Esophagus squamous epithelium (tissue), 5 donors: ENCODE data around the gene PMIS2. TPM values are rescaled to one million over a fixed set of nuclear protein-coding genes. Genes with fewer than 3 reads are reported as not detected.

Experiments used
- DNase-seq: peaks from one replicate; lab custom pipeline; 2025; lab: John Stamatoyannopoulos, UW
- H3K27ac ChIP-seq, 4 donors: fragments of 200-600 bp; sonication (generic); one replicate each; pipeline ENCODE4 v1.5.1; 2016 to 2019; ENCODE audit warnings: mild to moderate bottlenecking in 1 of 4
- H3K27me3 ChIP-seq, 4 donors: fragments of 200-600 bp; sonication (generic); 1 replicate in 3 of 4; 2 replicates in 1 of 4; pipeline versions ENCODE4 v1.5.1 to v1.6.0; 2017 to 2021; ENCODE audit warnings: antibody characterized with exemption in 1 of 4
- H3K36me3 ChIP-seq, 3 donors: fragments of 200-600 bp; sonication (generic); one replicate each; pipeline ENCODE4 v1.5.1; 2016 to 2019
- H3K4me1 ChIP-seq, 3 donors: fragments of 200-600 bp; sonication (generic); one replicate each; pipeline ENCODE4 v1.5.1; 2017 to 2019
- H3K4me3 ChIP-seq, 4 donors: fragments of 200-600 bp; sonication (generic); 1 replicate in 3 of 4; 2 replicates in 1 of 4; pipeline ENCODE4 v1.5.1; 2016 to 2019; ENCODE audit warnings: mild to moderate bottlenecking in 2 of 4, moderate library complexity in 1 of 4
- H3K9me3 ChIP-seq, 3 donors: fragments of 200-600 bp; sonication (generic); one replicate each; pipeline ENCODE4 v1.5.1; 2016 to 2019
- CTCF ChIP-seq, 6 experiments: fragments of 450-650 bp in 4 of 6; fragments of 200-600 bp in 2 of 6; sonication (generic) in 2 of 6; IDR thresholded peaks; one replicate each; pipeline ENCODE4 v1.5.1; 2016 to 2019; ENCODE audit warnings: antibody characterized with exemption in 6 of 6, mild to moderate bottlenecking in 4 of 6, moderate library complexity in 4 of 6
- POLR2A ChIP-seq, 4 donors: fragments of 450-650 bp; IDR thresholded peaks; one replicate each; pipeline ENCODE4 v1.6.1; 2017; ENCODE audit warnings: antibody characterized with exemption in 4 of 4, mild to moderate bottlenecking in 4 of 4, moderate library complexity in 3 of 4
- WGBS, 2 donors: methylation state at CpG; one replicate each; pipeline ENCODE4 v1.1.5; 2018; 5-methylcytosine and 5-hydroxymethylcytosine counted together
- intact Hi-C: fragments of 100-400 bp; cut with DNase I; formaldehyde crosslinking; loops from one replicate; pipeline ENCODE4 v1.15.0; 2022
- total RNA-seq, 4 donors: library from RNA; depleted of rRNA; stranded (reverse); fragments of >200 nt; gene quantifications; one replicate each; pipeline ENCODE4 v1.1.0, GENCODE V29; 2016
- donor health status: DM: yes; HTN: yes; CAD: no.

Gene PMIS2
- total RNA-seq, 4 donors from 2014 or later, result not detected

DNA sequence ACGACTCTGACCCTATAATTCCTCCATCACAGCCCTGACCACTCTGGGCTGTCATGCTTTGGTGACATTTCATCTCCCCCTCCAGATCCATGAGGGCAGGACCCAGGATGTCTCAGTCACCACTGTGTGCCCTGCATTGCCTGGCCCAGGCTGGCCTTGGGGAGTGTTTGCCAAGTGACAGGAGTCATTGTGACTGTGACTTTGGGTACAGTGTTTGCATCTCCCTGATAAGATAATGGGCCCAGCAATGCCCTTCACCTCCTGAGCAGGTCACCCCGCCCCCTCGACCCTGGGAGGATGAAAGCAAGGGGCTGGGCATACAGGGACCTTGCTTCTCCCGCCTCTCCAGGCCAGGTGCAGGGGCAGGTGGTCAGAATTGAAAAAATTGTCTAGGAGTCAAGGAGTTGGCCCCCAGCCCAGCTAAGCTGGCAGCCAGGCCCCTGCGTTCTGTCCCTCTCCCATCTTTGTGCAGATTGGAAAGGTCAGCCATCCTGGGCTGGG, 16.6 kb upstream of the PMIS2 start:
- 48 to 75% methylated on average over 1 to 2 of the region's 5 CpGs for WGBS, 2 donors

DNA sequence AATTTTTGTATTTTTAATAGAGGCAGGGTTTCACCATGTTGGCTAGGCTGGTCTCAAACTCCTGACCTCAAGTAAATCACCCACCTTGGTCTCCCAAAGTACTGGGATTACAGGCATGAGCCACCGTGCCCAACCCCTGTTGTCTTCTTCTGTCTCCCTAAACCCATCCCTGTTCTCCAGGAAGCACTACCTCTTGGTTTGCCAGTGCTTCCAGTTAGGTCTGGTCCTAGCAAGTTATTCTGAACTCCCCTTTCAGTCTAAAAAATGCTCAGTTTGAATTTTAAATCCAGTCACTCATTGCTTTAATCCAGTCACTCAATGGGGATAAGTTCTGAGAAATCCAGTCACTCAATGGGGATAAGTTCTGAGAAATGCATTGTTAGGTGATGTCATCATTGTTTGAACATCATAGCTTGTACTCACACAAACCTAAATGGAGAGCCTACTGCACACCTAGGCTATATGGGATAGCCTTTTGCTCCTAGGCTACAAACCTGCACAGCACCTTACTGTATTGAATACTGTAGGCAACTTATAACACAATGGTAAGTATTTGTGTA, 14.5 kb upstream of the PMIS2 start:
- H3K27ac ChIP-seq, result peak overlapping the region in 1 of 4 donors; percentile 29
- intact Hi-C loops, result no loop called here
- H3K27me3 ChIP-seq, result peaks cover 0 to 29% (median 0%) of the 10 kb centered on the region in 4 donors
- DNase-seq, result no peak
- H3K36me3 ChIP-seq, result no peaks in the 10 kb centered on the region
- H3K4me3 ChIP-seq, result no peak overlapping the region
- TF ChIP-seq CTCF (IDR thresholded peaks at IDR 0.05) (no peak), POLR2A (IDR thresholded peaks at IDR 0.05) (no peak)
- peaks cover 0 to 13% (median 10%) of the 10 kb centered on the region in 3 donors for H3K9me3 ChIP-seq
- peaks cover 0 to 4% (median 0%) of the 10 kb centered on the region in 3 donors for H3K4me1 ChIP-seq
- WGBS, 2 donors, result 21 to 56% methylated on average over 1 of the region's 1 CpG

More for the DNA sequence above, 16.6 kb upstream of the PMIS2 start:
- Histone ChIP-seq H3K27ac (no peak overlapping the region), H3K4me1 (peaks cover 0 to 4% (median 0%) of the 10 kb centered on the region in 3 donors), H3K27me3 (peaks cover 0 to 40% (median 0%) of the 10 kb centered on the region in 4 donors), H3K36me3 (no peaks in the 10 kb centered on the region), H3K9me3 (no peaks in the 10 kb centered on the region), H3K4me3 (no peak overlapping the region)
- TF ChIP-seq POLR2A (IDR thresholded peaks at IDR 0.05), result no peak
- no peak for TF ChIP-seq CTCF (IDR thresholded peaks at IDR 0.05)
- no peak for DNase-seq
- intact Hi-C loops, result no loop called here

DNA sequence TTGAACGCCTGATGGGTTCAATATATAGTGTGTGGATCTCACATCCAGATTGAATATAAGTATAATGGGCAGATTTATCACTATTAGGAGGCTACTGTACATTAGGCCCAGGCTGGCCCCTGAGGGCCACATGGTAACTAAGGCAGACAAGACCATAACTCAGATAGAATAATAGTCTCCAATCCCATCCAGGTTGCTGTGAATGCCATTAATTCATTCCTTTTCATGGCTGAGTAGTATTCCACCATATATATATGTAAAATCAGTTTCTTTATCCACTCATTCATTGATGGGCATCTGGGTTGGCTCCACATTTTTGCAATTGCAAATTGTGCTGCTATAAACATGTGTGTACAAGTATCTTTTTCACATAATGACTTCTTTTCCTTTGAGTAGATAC, 8.1 kb upstream of the PMIS2 start:
- peaks cover 0 to 31% (median 21%) of the 10 kb centered on the region in 3 donors for H3K9me3 ChIP-seq
- intact Hi-C loops, result no loop called here
- TF ChIP-seq CTCF (IDR thresholded peaks at IDR 0.05) (no peak), POLR2A (IDR thresholded peaks at IDR 0.05) (no peak)
- peaks cover 0 to 12% (median 0%) of the 10 kb centered on the region in 4 donors for H3K27me3 ChIP-seq
- no peak overlapping the region for H3K4me3 ChIP-seq
- no peaks in the 10 kb centered on the region for H3K36me3 ChIP-seq
- H3K4me1 ChIP-seq, result no peaks in the 10 kb centered on the region
- 86 to 91% methylated on average over 1 of the region's 1 CpG for WGBS, 2 donors
- H3K27ac ChIP-seq, result no peak overlapping the region
- no peak for DNase-seq

GRCh38 chr19:35578707-35579106, 7.3 kb upstream of the PMIS2 start:
- no peak for DNase-seq
- intact Hi-C loops, result no loop called here

More at GRCh38 chr19:35578707-35579106, 7.3 kb upstream of the PMIS2 start:
- Histone ChIP-seq H3K27ac (no peak overlapping the region), H3K36me3 (no peaks in the 10 kb centered on the region), H3K9me3 (peaks cover 0 to 31% (median 21%) of the 10 kb centered on the region in 3 donors), H3K4me1 (no peaks in the 10 kb centered on the region), H3K4me3 (no peak overlapping the region), H3K27me3 (peaks cover 0 to 15% (median 0%) of the 10 kb centered on the region in 4 donors)
- WGBS, 2 donors, result 67% methylated on average over 7 of the region's 7 CpGs
- TF ChIP-seq CTCF (IDR thresholded peaks at IDR 0.05) (no peak), POLR2A (IDR thresholded peaks at IDR 0.05) (no peak)
